Myometrial cell (primary cell): ENCODE data around the gene OR7A10. TPM values are rescaled to one million over a fixed set of nuclear protein-coding genes. Genes with fewer than 3 reads are reported as not detected.

Experiments used
- total RNA-seq: library from RNA; depleted of rRNA; stranded (reverse); fragments of >200 nt; gene quantifications from 2 replicates; pipeline ENCODE4 v1.2.3, GENCODE V29; 2015

Gene OR7A10
- total RNA-seq: not detected in 2 replicates

DNA sequence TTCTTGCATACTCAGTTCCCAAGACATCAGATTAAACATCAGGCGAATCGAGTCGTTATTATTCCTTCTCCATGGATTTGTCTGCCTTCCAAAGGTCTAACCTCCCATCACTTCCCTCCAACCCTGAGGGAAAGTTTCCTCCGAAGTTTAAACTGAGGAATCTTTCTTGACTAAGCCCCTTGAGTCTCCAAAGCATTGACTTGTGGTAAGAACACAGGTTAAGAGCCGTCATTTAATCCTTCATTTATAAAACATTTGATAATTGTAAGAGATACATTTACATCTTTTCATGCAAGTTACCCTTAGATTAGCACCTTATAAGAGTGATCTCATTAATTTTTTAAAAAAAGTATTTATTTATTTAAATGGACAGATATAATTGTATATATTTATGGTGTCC, at the start of gene OR7A10:
Gene OR7A10 (minus strand): TSS at position 101 of the 400 bp plus-strand sequence. CDS start 7,045 bp downstream, outside the sequence.

DNA sequence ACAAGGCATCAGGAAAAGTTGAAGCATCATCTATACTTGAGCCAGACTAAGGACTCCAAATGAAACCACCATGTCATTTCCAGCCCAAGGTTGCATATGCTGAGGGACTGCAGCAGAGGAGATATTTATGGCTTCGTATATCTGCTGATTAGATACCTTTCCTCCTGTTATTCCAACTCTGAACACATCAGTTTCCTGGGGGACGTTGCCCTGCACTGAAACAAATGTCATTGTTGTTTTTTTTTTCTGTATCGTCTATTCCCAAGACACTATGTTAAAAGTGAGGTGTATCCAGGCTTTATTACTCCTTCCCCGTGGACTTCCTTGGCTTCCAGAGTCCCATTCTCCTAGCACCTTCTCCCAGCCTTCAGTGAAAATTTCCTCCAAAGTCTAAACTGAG, 37.3 kb upstream of the OR7A10 start, which contains the start of gene OR7A17:
Gene OR7A17 (minus strand): TSS at position 101 of the 400 bp plus-strand sequence. CDS start 4,777 bp downstream, outside the sequence.

DNA sequence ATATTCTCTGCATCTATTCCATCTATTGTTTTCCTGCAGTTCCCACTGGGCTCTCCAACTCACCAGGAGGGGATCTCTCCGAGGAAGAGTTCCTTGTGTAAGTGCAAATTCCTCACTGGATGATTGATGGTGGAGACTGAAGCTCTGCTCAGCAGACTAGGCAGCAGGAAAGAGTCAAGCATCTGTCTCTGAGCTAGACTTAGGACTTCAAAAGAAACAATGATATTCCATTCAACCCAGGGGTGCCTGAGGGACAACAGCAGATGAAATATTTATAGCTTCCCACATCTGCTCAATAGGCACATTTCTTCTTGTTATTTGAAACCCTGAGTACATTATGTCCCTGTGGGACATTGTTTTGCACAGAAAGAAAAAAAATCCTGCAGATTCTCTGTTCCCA, 13.7 kb downstream of the OR7A10 start, which contains the start of the genes OR7A5 and OR7C1:
Gene OR7A5 (minus strand): TSS at position 175 of the 400 bp plus-strand sequence. CDS start 6,944 bp downstream, outside the sequence.
Gene OR7C1 (minus strand): TSS at position 175 of the 400 bp plus-strand sequence. CDS start 35,049 bp downstream, outside the sequence.

Other genes with a start within 250 kb of the OR7A10 start
- gene ADGRE3, start 174.1 kb downstream of the OR7A10 start, total RNA-seq: not detected in 2 replicates
- gene ZNF333, start 158.9 kb downstream of the OR7A10 start, total RNA-seq: 4.9 and 7.6 TPM in 2 replicates
- gene ADGRE2, start 70.4 kb downstream of the OR7A10 start, total RNA-seq: 1.7 and 6.6 TPM in 2 replicates
- not detected in 2 replicates for gene OR7A5, start 13.7 kb downstream of the OR7A10 start, total RNA-seq
- gene OR7C1, start 13.7 kb downstream of the OR7A10 start, total RNA-seq: not detected in 2 replicates
- not detected in 2 replicates for gene OR7A17, start 37.2 kb upstream of the OR7A10 start, total RNA-seq
- not detected in 2 replicates for gene OR7C2, start 92.6 kb upstream of the OR7A10 start, total RNA-seq
- gene SLC1A6, start 130.9 kb upstream of the OR7A10 start, total RNA-seq: not detected in 2 replicates
- not detected in 2 replicates for gene CASP14, start 200.6 kb upstream of the OR7A10 start, total RNA-seq
- not detected in 2 replicates for gene OR1I1, start 233.3 kb upstream of the OR7A10 start, total RNA-seq